Trophoblast cell (in vitro differentiated cells and primary cell): Measurements from ENCODE around the gene ALLC.
"Not testable (repeated sequence)": the region's sequence is repeated elsewhere in the genome, so short reads cannot be mapped to it uniquely, and the experiment has no call there.

Experiments
- DNase-seq, 2 donors: peaks; one replicate each; pipeline ENCODE4 v3.0.0-alpha.2; 2016
- H2AFZ ChIP-seq: 2 replicates; pipeline ENCODE4 v1.6.1; 2013; ENCODE audit warnings: low read length, moderate library complexity, mild to moderate bottlenecking; ENCODE audit not compliant: insufficient read depth, poor library complexity
- H2AK5ac ChIP-seq: 2 replicates; pipeline ENCODE4 v1.6.1; 2013; ENCODE audit warnings: mild to moderate bottlenecking, low read length
- H2BK120ac ChIP-seq: 2 replicates; pipeline ENCODE4 v1.6.1; 2013; ENCODE audit warnings: low read length, mild to moderate bottlenecking, moderate library complexity; ENCODE audit not compliant: insufficient read depth, poor library complexity
- H2BK12ac ChIP-seq: 2 replicates; pipeline ENCODE4 v1.6.1; 2013; ENCODE audit warnings: mild to moderate bottlenecking, low read length, moderate library complexity
- H2BK5ac ChIP-seq: 2 replicates; pipeline ENCODE4 v1.6.1; 2013; ENCODE audit warnings: low read length, low read depth, moderate library complexity, mild to moderate bottlenecking; ENCODE audit not compliant: poor library complexity
- H3K14ac ChIP-seq: 2 replicates; pipeline ENCODE4 v1.6.1; 2013; ENCODE audit warnings: mild to moderate bottlenecking, low read length
- H3K18ac ChIP-seq: 2 replicates; pipeline ENCODE4 v1.6.1; 2013; ENCODE audit warnings: mild to moderate bottlenecking, low read length
- H3K23ac ChIP-seq: 2 replicates; pipeline ENCODE4 v1.6.1; 2013; ENCODE audit warnings: low read length
- H3K27ac ChIP-seq: 2 replicates; pipeline ENCODE4 v1.5.1; 2013; ENCODE audit warnings: low read depth, mild to moderate bottlenecking, inconsistent platforms, low read length, moderate library complexity
- H3K27me3 ChIP-seq: 2 replicates; pipeline ENCODE4 v1.6.1; 2013; ENCODE audit warnings: inconsistent platforms, mild to moderate bottlenecking, low read length, moderate library complexity; ENCODE audit not compliant: insufficient read depth
- H3K36me3 ChIP-seq, 2 experiments: 1 replicate in 1 of 2; 2 replicates in 1 of 2; pipeline ENCODE4 v1.6.1; 2013; ENCODE audit warnings: low read length in 2 of 2, mild to moderate bottlenecking in 2 of 2, moderate library complexity in 1 of 2; ENCODE audit not compliant: insufficient read depth in 2 of 2, control insufficient read depth in 1 of 2
- H3K4ac ChIP-seq: 2 replicates; pipeline ENCODE4 v1.6.1; 2013; ENCODE audit warnings: low read depth, mild to moderate bottlenecking, low read length, moderate library complexity
- H3K4me1 ChIP-seq, 2 experiments: 1 replicate in 1 of 2; 2 replicates in 1 of 2; pipeline ENCODE4 v1.6.1; 2013; ENCODE audit warnings: low read length in 2 of 2, mild to moderate bottlenecking in 2 of 2, moderate library complexity in 1 of 2; ENCODE audit not compliant: insufficient read depth in 2 of 2, control insufficient read depth in 1 of 2
- H3K4me2 ChIP-seq: 2 replicates; pipeline ENCODE4 v1.6.1; 2013; ENCODE audit warnings: inconsistent platforms, mild to moderate bottlenecking, low read length, moderate library complexity
- H3K4me3 ChIP-seq: 2 replicates; pipeline ENCODE4 v1.5.1; 2013; ENCODE audit warnings: mild to moderate bottlenecking, low read depth, low read length, inconsistent platforms
- H3K79me1 ChIP-seq: one replicate; pipeline ENCODE4 v1.6.1; 2013; ENCODE audit warnings: low read length
- H3K79me2 ChIP-seq: 2 replicates; pipeline ENCODE4 v1.6.1; 2013; ENCODE audit warnings: low read length, mild to moderate bottlenecking; ENCODE audit not compliant: control insufficient read depth, insufficient read depth, poor library complexity
- H3K9ac ChIP-seq: 2 replicates; pipeline ENCODE4 v1.6.1; 2013; ENCODE audit warnings: mild to moderate bottlenecking, low read length
- H3K9me3 ChIP-seq: 2 replicates; pipeline ENCODE4 v1.6.1; 2013; ENCODE audit warnings: low read depth, mild to moderate bottlenecking, control low read depth, inconsistent platforms, low read length; ENCODE audit not compliant: insufficient read depth
- H4K12ac ChIP-seq: 2 replicates; pipeline ENCODE4 v1.6.1; 2013; ENCODE audit warnings: low read depth, mild to moderate bottlenecking, low read length, moderate library complexity
- H4K8ac ChIP-seq: 2 replicates; pipeline ENCODE4 v1.6.1; 2013; ENCODE audit warnings: low read depth, mild to moderate bottlenecking, low read length, moderate library complexity
- H4K91ac ChIP-seq: one replicate; pipeline ENCODE4 v1.6.1; 2013; ENCODE audit warnings: low read depth, mild to moderate bottlenecking, low read length, moderate library complexity
- WGBS: extraction: QIAGEN DNeasy Blood & Tissue Kit; methylation state at CpG from one replicate; pipeline ENCODE4 v1.1.7; 2013; ENCODE audit warnings: missing lambda C conversion rate; ENCODE audit not compliant: insufficient read length, insufficient coverage; ENCODE audit errors: extremely low coverage; 5-methylcytosine and 5-hydroxymethylcytosine counted together

ALLC gene

DNA sequence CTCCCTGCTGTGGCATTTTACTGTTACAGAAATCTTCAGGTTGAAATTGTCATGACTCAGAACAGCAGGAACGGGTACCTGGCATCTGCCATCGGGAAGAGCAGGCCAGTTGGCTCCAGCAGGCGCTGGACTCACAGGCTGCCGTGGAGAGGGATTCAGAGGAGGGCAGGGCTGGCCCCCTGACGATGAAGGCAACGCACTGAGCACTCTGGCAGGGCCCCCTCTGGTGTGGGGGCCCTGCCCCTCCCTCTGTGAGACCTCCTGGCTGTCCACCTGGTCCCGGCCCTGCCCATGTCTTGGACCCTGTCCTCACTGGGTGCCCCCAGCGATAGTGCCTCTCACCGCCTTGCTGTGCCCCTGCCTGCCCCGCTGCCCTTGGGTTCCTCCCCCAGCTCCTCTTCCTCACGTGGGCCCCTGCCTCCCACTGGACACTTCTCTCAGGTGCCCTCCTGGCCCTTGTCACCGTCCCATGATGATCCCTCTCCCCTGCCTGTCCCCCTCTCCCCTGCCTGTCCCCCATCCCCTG lies 23.3 kb upstream of the ALLC start:
- DNase-seq, result no peak
- WGBS, result no CpG with 5 or more reads among the region's 12 CpGs

DNA sequence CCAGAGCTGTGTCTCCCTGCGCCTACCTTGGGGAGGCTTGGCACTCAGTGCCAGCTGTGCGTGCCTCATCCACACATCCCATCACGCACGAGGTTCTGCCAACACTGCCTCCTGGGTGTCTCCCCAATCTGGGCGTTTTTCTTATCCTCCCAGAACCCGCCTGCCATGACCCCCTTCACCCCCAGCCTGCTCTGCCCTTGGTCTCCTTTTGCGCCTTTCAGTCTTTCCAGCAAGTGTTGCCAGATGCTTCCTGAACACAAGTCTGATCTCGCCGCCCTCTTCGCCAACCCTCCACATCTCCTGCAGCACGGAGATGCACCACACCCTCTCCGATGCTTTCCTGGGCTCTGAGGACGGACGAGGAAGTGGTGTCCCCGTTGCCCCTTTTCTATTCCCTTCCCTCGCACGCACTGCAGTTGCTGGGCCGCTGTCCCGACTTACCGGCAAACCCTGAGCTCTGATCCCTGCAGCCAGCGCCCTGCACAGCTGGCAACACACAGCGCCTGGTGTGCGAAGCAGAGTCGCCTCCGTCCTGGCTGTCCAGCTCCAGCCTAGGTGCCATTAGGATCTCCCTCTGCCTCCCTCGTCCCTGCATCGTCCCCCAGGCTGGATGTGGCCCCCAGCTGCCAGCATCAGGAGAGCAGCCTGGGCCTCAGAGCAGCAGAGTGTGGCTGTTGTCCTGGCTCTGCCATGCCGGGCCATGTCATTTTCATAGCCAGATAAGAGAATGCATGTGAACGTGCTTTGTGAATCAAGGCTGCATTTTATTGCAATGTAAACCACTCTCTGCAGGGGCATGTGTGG lies 22.6 kb upstream of the ALLC start:
- H3K4me2 ChIP-seq, result no peak overlapping the region
- no peak overlapping the region for H2BK5ac ChIP-seq
- H3K4ac ChIP-seq, result no peak overlapping the region
- H2BK12ac ChIP-seq, result no peak overlapping the region
- H3K27me3 ChIP-seq, result no peaks in the 10 kb centered on the region
- no peak overlapping the region for H3K9ac ChIP-seq
- no peaks in the 10 kb centered on the region for H3K9me3 ChIP-seq
- H2AK5ac ChIP-seq, result no peak overlapping the region
- no peak overlapping the region for H3K23ac ChIP-seq
- no peak overlapping the region for H4K8ac ChIP-seq
- H3K27ac ChIP-seq, result no peak overlapping the region
- no peak overlapping the region for H4K91ac ChIP-seq
- no peak overlapping the region for H4K12ac ChIP-seq
- H3K79me2 ChIP-seq, result no peaks in the 10 kb centered on the region
- no peaks in the 10 kb centered on the region for H3K79me1 ChIP-seq
- no peak overlapping the region for H2AFZ ChIP-seq
- no peak overlapping the region for H2BK120ac ChIP-seq
- no peak overlapping the region for H3K4me3 ChIP-seq
- H3K4me1 ChIP-seq, result no peaks in the 10 kb centered on the region
- H3K14ac ChIP-seq, result no peak overlapping the region
- no peak for DNase-seq
- WGBS, result no CpG with 5 or more reads among the region's 29 CpGs
- H3K18ac ChIP-seq, result no peak overlapping the region
- H3K36me3 ChIP-seq, result no peaks in the 10 kb centered on the region

More for the DNA sequence above, 23.3 kb upstream of the ALLC start:
- no peak overlapping the region for H3K4me2 ChIP-seq
- no peak overlapping the region for H3K4me3 ChIP-seq
- no peak overlapping the region for H3K14ac ChIP-seq
- no peaks in the 10 kb centered on the region for H3K79me1 ChIP-seq
- no peak overlapping the region for H3K4ac ChIP-seq
- H3K27me3 ChIP-seq, result no peaks in the 10 kb centered on the region
- H3K27ac ChIP-seq, result no peak overlapping the region
- H4K91ac ChIP-seq, result no peak overlapping the region
- no peak overlapping the region for H2BK120ac ChIP-seq
- H4K12ac ChIP-seq, result no peak overlapping the region
- H2AFZ ChIP-seq, result no peak overlapping the region
- no peak overlapping the region for H3K9ac ChIP-seq
- H2BK5ac ChIP-seq, result no peak overlapping the region
- H3K9me3 ChIP-seq, result no peaks in the 10 kb centered on the region
- H2AK5ac ChIP-seq, result no peak overlapping the region
- H3K36me3 ChIP-seq, result no peaks in the 10 kb centered on the region
- H3K23ac ChIP-seq, result no peak overlapping the region
- H3K4me1 ChIP-seq, result no peaks in the 10 kb centered on the region
- H4K8ac ChIP-seq, result no peak overlapping the region
- no peaks in the 10 kb centered on the region for H3K79me2 ChIP-seq
- no peak overlapping the region for H2BK12ac ChIP-seq
- H3K18ac ChIP-seq, result no peak overlapping the region

DNA sequence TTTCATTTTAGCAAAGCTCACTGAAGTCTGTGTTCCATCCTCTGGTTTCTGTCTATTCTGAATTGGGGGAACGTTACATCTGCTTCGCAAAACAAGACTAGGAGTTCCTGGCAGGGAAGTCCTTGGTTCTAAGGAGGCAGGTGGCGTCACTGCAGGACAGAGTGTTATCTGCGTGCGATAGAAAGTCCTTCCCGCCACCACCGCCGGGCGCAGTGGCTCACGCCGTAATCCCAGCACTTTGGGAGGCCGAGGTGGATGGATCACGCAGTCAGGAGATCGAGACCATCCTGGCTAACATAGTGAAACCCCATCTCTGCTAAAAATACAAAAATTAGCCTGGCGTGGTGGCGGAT lies 22.0 kb upstream of the ALLC start:
- not testable (repeated sequence) for H3K4me2 ChIP-seq, H2BK12ac ChIP-seq, H4K8ac ChIP-seq, H3K27ac ChIP-seq, H4K12ac ChIP-seq, H3K9me3 ChIP-seq, H3K14ac ChIP-seq, H3K23ac ChIP-seq, H4K91ac ChIP-seq, H3K4me3 ChIP-seq, H2BK120ac ChIP-seq, H3K79me1 ChIP-seq, H3K36me3 ChIP-seq, H3K4ac ChIP-seq, H3K4me1 ChIP-seq, H3K27me3 ChIP-seq, DNase-seq, H3K79me2 ChIP-seq, H3K9ac ChIP-seq, H3K18ac ChIP-seq, H2AFZ ChIP-seq, H2AK5ac ChIP-seq, H2BK5ac ChIP-seq
- no CpG with 5 or more reads among the region's 16 CpGs for WGBS

DNA sequence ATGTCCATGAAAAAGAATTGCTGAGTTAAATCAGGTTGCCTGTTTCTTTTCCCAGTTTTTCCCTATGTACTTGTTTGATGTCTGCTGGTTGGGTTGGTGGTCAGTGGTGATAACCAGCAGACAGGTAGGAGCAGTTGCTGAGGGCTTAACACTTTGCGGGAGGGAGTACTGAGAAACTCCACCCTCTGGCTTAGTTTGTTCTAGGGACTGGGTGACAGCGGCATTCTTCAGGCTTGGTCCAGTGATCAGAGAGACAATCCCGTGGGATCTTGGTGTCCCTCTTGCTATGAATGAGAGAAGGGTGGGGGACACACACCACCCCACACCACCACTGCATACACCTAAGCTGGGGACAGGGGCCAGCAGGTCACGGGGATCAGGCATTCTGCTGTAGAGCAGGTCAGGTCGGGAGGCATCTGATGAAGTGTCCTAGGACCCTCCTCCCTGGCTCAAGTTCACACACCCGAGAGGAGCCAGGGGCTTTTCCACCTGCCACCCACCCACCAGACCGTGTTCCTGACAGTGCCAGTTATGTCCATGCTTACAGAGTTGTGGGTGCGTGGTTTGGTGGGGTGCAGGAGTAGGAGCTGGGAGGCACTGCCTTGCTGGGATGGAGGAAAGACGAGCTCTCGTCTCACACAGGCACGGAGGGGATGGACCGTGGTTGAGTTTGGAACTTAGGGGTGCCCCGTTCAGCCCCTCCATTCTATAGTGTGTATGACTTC lies 21.3 kb upstream of the ALLC start:
- no peak overlapping the region for H3K4me3 ChIP-seq
- no peak overlapping the region for H4K12ac ChIP-seq
- H3K36me3 ChIP-seq, result no peaks in the 10 kb centered on the region
- H2BK120ac ChIP-seq, result no peak overlapping the region
- no peak overlapping the region for H2AFZ ChIP-seq
- no peaks in the 10 kb centered on the region for H3K79me2 ChIP-seq
- H4K8ac ChIP-seq, result no peak overlapping the region
- no peak overlapping the region for H3K4me2 ChIP-seq
- no peaks in the 10 kb centered on the region for H3K9me3 ChIP-seq
- H3K9ac ChIP-seq, result no peak overlapping the region
- WGBS, result no CpG with 5 or more reads among the region's 13 CpGs
- no peaks in the 10 kb centered on the region for H3K4me1 ChIP-seq
- no peak overlapping the region for H3K27ac ChIP-seq
- H2BK5ac ChIP-seq, result no peak overlapping the region
- no peak overlapping the region for H3K14ac ChIP-seq
- no peaks in the 10 kb centered on the region for H3K27me3 ChIP-seq
- H3K23ac ChIP-seq, result no peak overlapping the region
- DNase-seq, result no peak
- no peak overlapping the region for H2BK12ac ChIP-seq
- H3K18ac ChIP-seq, result no peak overlapping the region
- H2AK5ac ChIP-seq, result no peak overlapping the region
- H3K79me1 ChIP-seq, result no peaks in the 10 kb centered on the region
- H3K4ac ChIP-seq, result no peak overlapping the region
- no peak overlapping the region for H4K91ac ChIP-seq
